ENCODE results near the gene ZP1.

Gene ZP1

DNA sequence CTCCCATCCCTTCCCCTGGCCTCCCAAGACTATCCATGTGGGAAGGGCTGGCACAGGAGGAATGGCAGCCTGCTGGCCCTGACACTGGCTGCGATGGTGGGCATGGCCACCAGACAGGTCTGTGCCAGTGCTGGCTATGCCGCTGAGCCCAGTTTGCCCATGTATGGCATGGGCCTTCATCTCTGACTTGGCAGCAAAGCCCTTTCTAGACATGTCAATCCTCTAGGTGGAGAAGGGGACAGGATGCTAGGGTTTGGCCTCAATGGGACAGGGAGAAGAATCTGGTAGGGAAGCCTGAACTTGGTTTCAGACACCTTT lies 8.8 kb downstream of the ZP1 start:
- Histone ChIP-seq H3K4me2 (ENCODE audit: low read length) (no peak overlapping the region), H3K9me3 (replicated peaks; ENCODE audit: low read length) (no peaks in the 10 kb centered on the region), H3K4me1 (ENCODE audit: control insufficient read depth, insufficient read depth, low read length) (peaks cover 19% of the 10 kb centered on the region), H3K36me3 (ENCODE audit: insufficient read depth, low read length) (peaks cover 4% of the 10 kb centered on the region), H3K4me3 (ENCODE audit: low read length) (no peak overlapping the region), H3K9ac (ENCODE audit: low read depth, low read length) (no peak overlapping the region), H3K27me3 (ENCODE audit: control insufficient read depth, insufficient read depth, low read length) (no peaks in the 10 kb centered on the region)

DNA sequence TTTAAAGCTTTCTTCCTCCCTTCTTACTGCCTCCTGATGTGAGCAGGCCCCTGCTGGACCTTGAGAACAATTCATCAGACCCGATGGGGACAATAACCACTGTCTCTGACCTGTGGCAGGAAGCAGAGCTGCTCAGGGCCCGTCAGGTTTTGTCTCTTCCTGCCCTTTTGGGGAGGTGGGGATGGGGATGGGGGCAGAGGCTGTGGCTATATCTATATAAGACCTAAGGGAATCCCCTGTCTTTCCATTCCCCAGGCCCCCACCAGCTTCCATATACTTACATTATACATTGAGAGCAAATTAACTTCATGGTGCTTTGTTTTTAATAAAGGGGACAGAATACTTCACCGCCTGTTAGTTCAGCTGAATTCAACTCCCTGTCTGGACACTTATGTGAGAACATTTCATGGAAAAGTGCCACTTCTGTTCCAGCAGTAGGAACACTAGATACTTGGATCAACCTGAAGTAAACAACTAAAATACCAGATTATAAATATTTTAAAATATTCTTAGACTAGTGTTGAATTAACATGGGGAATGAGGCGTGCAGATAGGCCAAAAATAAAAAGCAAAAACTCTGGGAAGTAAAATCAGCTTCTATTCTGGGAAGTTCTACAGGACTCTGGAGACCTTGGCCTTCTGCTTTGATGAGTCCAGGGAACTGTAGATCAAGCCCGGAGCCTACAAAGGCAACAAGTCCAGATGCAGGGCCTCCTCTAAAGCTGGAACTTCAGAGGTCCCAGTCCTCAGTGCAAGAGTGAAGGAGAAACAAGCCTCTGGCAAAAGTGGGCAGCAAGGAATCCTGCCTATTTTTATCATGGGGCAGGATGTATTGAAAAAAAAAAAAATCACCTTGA lies 11.1 kb downstream of the ZP1 start:
- no peaks in the 10 kb centered on the region for H3K9me3 ChIP-seq (replicated peaks; ENCODE audit: low read length)
- peaks cover 4% of the 10 kb centered on the region for H3K36me3 ChIP-seq (ENCODE audit: insufficient read depth, low read length)
- H3K4me3 ChIP-seq (ENCODE audit: low read length), result no peak overlapping the region
- no peaks in the 10 kb centered on the region for H3K27me3 ChIP-seq (ENCODE audit: control insufficient read depth, insufficient read depth, low read length)
- no peak overlapping the region for H3K4me2 ChIP-seq (ENCODE audit: low read length)
- H3K4me1 ChIP-seq (ENCODE audit: control insufficient read depth, insufficient read depth, low read length), result no peaks in the 10 kb centered on the region
- H3K9ac ChIP-seq (ENCODE audit: low read depth, low read length), result no peak overlapping the region

- H3K36me3 ChIP-seq (ENCODE audit: insufficient read depth, low read length), result peaks cover 4% of the 10 kb centered on the region
- H3K27me3 ChIP-seq (ENCODE audit: control insufficient read depth, insufficient read depth, low read length), result no peaks in the 10 kb centered on the region
- H3K9me3 ChIP-seq (replicated peaks; ENCODE audit: low read length), result no peaks in the 10 kb centered on the region
- no peak overlapping the region for H3K4me3 ChIP-seq (ENCODE audit: low read length)
- no peak overlapping the region for H3K4me2 ChIP-seq (ENCODE audit: low read length)
- no peaks in the 10 kb centered on the region for H3K4me1 ChIP-seq (ENCODE audit: control insufficient read depth, insufficient read depth, low read length)
- H3K9ac ChIP-seq (ENCODE audit: low read depth, low read length), result no peak overlapping the region
Measured at GRCh38 chr11:60879104-60879503, 11.8 kb downstream of the ZP1 start.

DNA sequence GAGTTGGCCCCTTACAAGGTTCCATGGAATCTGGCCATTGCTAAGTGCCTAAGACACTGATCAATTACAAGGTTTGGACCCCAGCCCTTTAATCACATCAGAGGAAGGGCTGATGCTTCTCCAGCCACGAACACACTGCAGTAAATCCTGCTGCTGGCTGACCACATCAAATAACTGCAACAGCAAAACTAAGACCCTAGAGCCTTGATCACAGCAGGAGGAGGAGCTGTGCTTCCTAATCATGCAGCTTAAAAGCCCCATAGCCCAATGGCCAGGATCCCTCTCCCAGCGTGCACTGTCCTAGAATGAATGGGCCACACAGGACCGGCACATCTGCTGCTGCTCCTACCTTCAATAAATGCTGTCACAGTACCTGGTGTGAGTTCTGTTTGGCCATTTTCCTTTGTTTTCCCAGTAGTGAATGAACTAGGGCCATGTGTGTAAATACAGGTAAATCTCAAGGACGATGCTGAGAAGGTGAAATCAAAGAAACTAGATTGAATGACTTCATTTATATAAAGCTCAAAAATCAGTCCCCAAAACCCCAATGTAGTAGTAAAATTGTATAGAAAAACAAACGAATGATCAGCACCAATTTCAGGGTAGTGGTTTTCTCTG lies 12.7 kb downstream of the ZP1 start:
- Histone ChIP-seq H3K9ac (ENCODE audit: low read depth, low read length) (no peak overlapping the region), H3K36me3 (ENCODE audit: insufficient read depth, low read length) (peaks cover 4% of the 10 kb centered on the region), H3K4me1 (ENCODE audit: control insufficient read depth, insufficient read depth, low read length) (no peaks in the 10 kb centered on the region), H3K4me3 (ENCODE audit: low read length) (no peak overlapping the region), H3K27me3 (ENCODE audit: control insufficient read depth, insufficient read depth, low read length) (no peaks in the 10 kb centered on the region), H3K9me3 (replicated peaks; ENCODE audit: low read length) (no peaks in the 10 kb centered on the region), H3K4me2 (ENCODE audit: low read length) (no peak overlapping the region)

GRCh38 chr11:60880643-60881282 lies 13.4 kb downstream of the ZP1 start:
- Histone ChIP-seq H3K9me3 (replicated peaks; ENCODE audit: low read length) (no peaks in the 10 kb centered on the region), H3K9ac (ENCODE audit: low read depth, low read length) (no peak overlapping the region), H3K4me3 (ENCODE audit: low read length) (no peak overlapping the region), H3K36me3 (ENCODE audit: insufficient read depth, low read length) (peaks cover 4% of the 10 kb centered on the region), H3K27me3 (ENCODE audit: control insufficient read depth, insufficient read depth, low read length) (no peaks in the 10 kb centered on the region), H3K4me2 (ENCODE audit: low read length) (no peak overlapping the region), H3K4me1 (ENCODE audit: control insufficient read depth, insufficient read depth, low read length) (no peaks in the 10 kb centered on the region)

GRCh38 chr11:60887556-60887955 lies 20.2 kb downstream of the ZP1 start:
- H3K4me3 ChIP-seq (ENCODE audit: low read length), result no peak overlapping the region
- H3K9me3 ChIP-seq (replicated peaks; ENCODE audit: low read length), result no peaks in the 10 kb centered on the region
- peaks cover 3% of the 10 kb centered on the region for H3K36me3 ChIP-seq (ENCODE audit: insufficient read depth, low read length)
- H3K4me2 ChIP-seq (ENCODE audit: low read length), result no peak overlapping the region
- H3K27me3 ChIP-seq (ENCODE audit: control insufficient read depth, insufficient read depth, low read length), result no peaks in the 10 kb centered on the region
- H3K9ac ChIP-seq (ENCODE audit: low read depth, low read length), result no peak overlapping the region
- H3K4me1 ChIP-seq (ENCODE audit: control insufficient read depth, insufficient read depth, low read length), result no peaks in the 10 kb centered on the region

- H3K27me3 ChIP-seq (ENCODE audit: control insufficient read depth, insufficient read depth, low read length), result no peaks in the 10 kb centered on the region
- H3K4me2 ChIP-seq (ENCODE audit: low read length), result no peak overlapping the region
- H3K4me3 ChIP-seq (ENCODE audit: low read length), result no peak overlapping the region
- peaks cover 17% of the 10 kb centered on the region for H3K36me3 ChIP-seq (ENCODE audit: insufficient read depth, low read length)
- no peaks in the 10 kb centered on the region for H3K4me1 ChIP-seq (ENCODE audit: control insufficient read depth, insufficient read depth, low read length)
- no peak overlapping the region for H3K9ac ChIP-seq (ENCODE audit: low read depth, low read length)
- H3K9me3 ChIP-seq (replicated peaks; ENCODE audit: low read length), result no peaks in the 10 kb centered on the region
Measured at GRCh38 chr11:60889869-60890311, 22.5 kb downstream of the ZP1 start.

DNA sequence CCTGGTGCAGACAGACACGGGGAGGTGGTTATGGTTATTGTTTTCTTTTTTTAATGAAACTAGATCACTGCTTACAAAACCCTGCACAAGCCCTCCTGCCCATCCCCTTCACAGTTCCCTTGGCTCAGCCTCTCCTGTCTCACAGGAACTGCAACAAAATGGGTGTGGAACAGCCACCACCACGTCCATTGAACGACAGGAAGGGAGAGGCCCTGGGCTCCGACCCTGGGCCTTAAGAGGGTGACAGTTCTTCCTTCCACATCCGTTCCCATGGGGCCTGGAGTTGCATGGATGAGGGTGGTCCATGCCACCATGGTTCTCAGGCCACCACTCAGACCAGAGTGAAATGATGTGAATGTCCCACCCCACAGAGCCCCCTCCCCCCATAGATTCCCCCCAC lies 23.4 kb downstream of the ZP1 start:
- peaks cover 26% of the 10 kb centered on the region for H3K36me3 ChIP-seq (ENCODE audit: insufficient read depth, low read length)
- H3K27me3 ChIP-seq (ENCODE audit: control insufficient read depth, insufficient read depth, low read length), result no peaks in the 10 kb centered on the region
- no peak overlapping the region for H3K4me2 ChIP-seq (ENCODE audit: low read length)
- no peak overlapping the region for H3K9ac ChIP-seq (ENCODE audit: low read depth, low read length)
- no peak overlapping the region for H3K4me3 ChIP-seq (ENCODE audit: low read length)
- H3K4me1 ChIP-seq (ENCODE audit: control insufficient read depth, insufficient read depth, low read length), result no peaks in the 10 kb centered on the region
- H3K9me3 ChIP-seq (replicated peaks; ENCODE audit: low read length), result no peaks in the 10 kb centered on the region

GRCh38 chr11:60891103-60891741 lies 23.9 kb downstream of the ZP1 start:
- no peak overlapping the region for H3K4me3 ChIP-seq (ENCODE audit: low read length)
- H3K9ac ChIP-seq (ENCODE audit: low read depth, low read length), result no peak overlapping the region
- peaks cover 31% of the 10 kb centered on the region for H3K36me3 ChIP-seq (ENCODE audit: insufficient read depth, low read length)
- H3K9me3 ChIP-seq (replicated peaks; ENCODE audit: low read length), result no peaks in the 10 kb centered on the region
- no peaks in the 10 kb centered on the region for H3K27me3 ChIP-seq (ENCODE audit: control insufficient read depth, insufficient read depth, low read length)
- H3K4me2 ChIP-seq (ENCODE audit: low read length), result no peak overlapping the region
- H3K4me1 ChIP-seq (ENCODE audit: control insufficient read depth, insufficient read depth, low read length), result no peaks in the 10 kb centered on the region

GRCh38 chr11:60895687-60896086 lies 28.3 kb downstream of the ZP1 start:
- no peaks in the 10 kb centered on the region for H3K27me3 ChIP-seq (ENCODE audit: control insufficient read depth, insufficient read depth, low read length)
- no peak overlapping the region for H3K4me2 ChIP-seq (ENCODE audit: low read length)
- no peaks in the 10 kb centered on the region for H3K9me3 ChIP-seq (replicated peaks; ENCODE audit: low read length)
- no peaks in the 10 kb centered on the region for H3K4me1 ChIP-seq (ENCODE audit: control insufficient read depth, insufficient read depth, low read length)
- H3K4me3 ChIP-seq (ENCODE audit: low read length), result no peak overlapping the region
- no peak overlapping the region for H3K9ac ChIP-seq (ENCODE audit: low read depth, low read length)
- H3K36me3 ChIP-seq (ENCODE audit: insufficient read depth, low read length), result peaks cover 73% of the 10 kb centered on the region

DNA sequence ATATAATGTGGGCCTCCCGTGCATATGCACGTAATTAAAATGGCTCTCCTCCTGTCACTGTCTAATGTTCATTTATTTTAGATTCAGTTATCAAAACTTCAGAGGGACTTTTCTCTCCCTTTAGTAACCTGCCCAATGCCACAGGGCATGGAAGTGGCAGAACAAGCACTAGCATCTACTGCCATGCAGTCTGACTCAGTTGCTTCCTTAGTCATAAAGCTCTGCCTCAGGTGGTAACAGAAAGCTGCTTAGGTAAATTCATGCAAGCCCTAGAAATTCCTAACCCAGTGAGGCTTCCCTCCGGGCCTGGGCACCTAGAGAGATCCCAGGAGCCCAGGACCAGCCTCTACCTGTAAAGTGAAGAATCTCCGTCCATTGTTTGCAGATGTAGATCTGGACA lies 30.2 kb downstream of the ZP1 start:
- peaks cover 88% of the 10 kb centered on the region for H3K36me3 ChIP-seq (ENCODE audit: insufficient read depth, low read length)
- no peaks in the 10 kb centered on the region for H3K4me1 ChIP-seq (ENCODE audit: control insufficient read depth, insufficient read depth, low read length)
- H3K27me3 ChIP-seq (ENCODE audit: control insufficient read depth, insufficient read depth, low read length), result no peaks in the 10 kb centered on the region
- no peak overlapping the region for H3K9ac ChIP-seq (ENCODE audit: low read depth, low read length)
- no peak overlapping the region for H3K4me2 ChIP-seq (ENCODE audit: low read length)
- no peaks in the 10 kb centered on the region for H3K9me3 ChIP-seq (replicated peaks; ENCODE audit: low read length)
- no peak overlapping the region for H3K4me3 ChIP-seq (ENCODE audit: low read length)

All from skeletal muscle satellite cell (primary cell).